GM20431 (cell line): Measurements from ENCODE around the gene SEMA3D.

Source experiments
- in situ Hi-C: fragments of 300-500 bp; cut with MseI, MboI; formaldehyde crosslinking; loops from one replicate; pipeline ENCODE4 v1.15.0; 2020; ENCODE audit warnings: low sequenced_read_pairs; ENCODE audit not compliant: unreplicated experiment

Gene SEMA3D

GRCh38 chr7:84949067-84949466, 237.8 kb downstream of the SEMA3D start:
- in situ Hi-C loops, result no loop called here

GRCh38 chr7:84948634-84949033, 238.2 kb downstream of the SEMA3D start:
- in situ Hi-C loops, result no loop called here

- in situ Hi-C loops, result no loop called here
Observed at GRCh38 chr7:84946549-84946948, 240.3 kb downstream of the SEMA3D start.
